Calu3 (cell line): Measurements from ENCODE around the gene GPR27. TPM values are rescaled to one million over a fixed set of nuclear protein-coding genes. Genes with fewer than 3 reads are reported as not detected.

ENCODE experiments used
- BruUV-seq: library from RNA; stranded (reverse); fragments of 400-500 nt; replicated peaks from 2 replicates; lab custom pipeline; 2021; lab: Mats Ljungman, UMichigan
- CTCF ChIA-PET: fragments of 300-600 bp; sonication (Branson Sonifier 250); formaldehyde crosslinking; loops from one replicate; lab custom pipeline; 2022; ENCODE audit warnings: antibody characterized with exemption; lab: Charles Lee
- DNase-seq: peaks from one replicate; pipeline ENCODE4 v3.0.0; 2022
- H3K27ac Mint-ChIP-seq: one replicate; pipeline ENCODE4 v1.8.0; 2022; ENCODE audit warnings: mixed read lengths; ENCODE audit not compliant: unreplicated experiment
- H3K27me3 Mint-ChIP-seq: one replicate; pipeline ENCODE4 v1.8.0; 2022; ENCODE audit warnings: mixed read lengths; ENCODE audit not compliant: unreplicated experiment
- H3K36me3 Mint-ChIP-seq: one replicate; pipeline ENCODE4 v1.8.0; 2022; ENCODE audit warnings: mild to moderate bottlenecking, moderate library complexity, mixed read lengths; ENCODE audit not compliant: insufficient read depth, unreplicated experiment
- H3K4me1 Mint-ChIP-seq: one replicate; pipeline ENCODE4 v1.8.0; 2022; ENCODE audit warnings: mild to moderate bottlenecking, low read depth, mixed read lengths; ENCODE audit not compliant: unreplicated experiment
- H3K4me3 Mint-ChIP-seq: one replicate; pipeline ENCODE4 v1.8.0; 2022; ENCODE audit warnings: mild to moderate bottlenecking, low read depth, moderate library complexity, mixed read lengths; ENCODE audit not compliant: unreplicated experiment
- H3K9me3 Mint-ChIP-seq: one replicate; pipeline ENCODE4 v1.8.0; 2022; ENCODE audit warnings: low read depth, mixed read lengths; ENCODE audit not compliant: unreplicated experiment
- intact Hi-C: fragments of 100-400 bp; cut with micrococcal nuclease; formaldehyde crosslinking; loops from one replicate; pipeline ENCODE4 v1.10.0; 2022; ENCODE audit not compliant: unreplicated experiment
- total RNA-seq: library from RNA; stranded (reverse); gene quantifications from 2 replicates; pipeline ENCODE4 v1.2.3, GENCODE V29; 2022
- TF ChIP-seq, protein P1 (sequence below): fragments of 200-600 bp; IDR thresholded peaks from one replicate; pipeline ENCODE4 v1.8.0; 2022; ENCODE audit warnings: antibody characterized with exemption; ENCODE audit not compliant: unreplicated experiment

Gene GPR27
- total RNA-seq, 1 experiment from 2014 or later, result 0.71 TPM

DNA sequence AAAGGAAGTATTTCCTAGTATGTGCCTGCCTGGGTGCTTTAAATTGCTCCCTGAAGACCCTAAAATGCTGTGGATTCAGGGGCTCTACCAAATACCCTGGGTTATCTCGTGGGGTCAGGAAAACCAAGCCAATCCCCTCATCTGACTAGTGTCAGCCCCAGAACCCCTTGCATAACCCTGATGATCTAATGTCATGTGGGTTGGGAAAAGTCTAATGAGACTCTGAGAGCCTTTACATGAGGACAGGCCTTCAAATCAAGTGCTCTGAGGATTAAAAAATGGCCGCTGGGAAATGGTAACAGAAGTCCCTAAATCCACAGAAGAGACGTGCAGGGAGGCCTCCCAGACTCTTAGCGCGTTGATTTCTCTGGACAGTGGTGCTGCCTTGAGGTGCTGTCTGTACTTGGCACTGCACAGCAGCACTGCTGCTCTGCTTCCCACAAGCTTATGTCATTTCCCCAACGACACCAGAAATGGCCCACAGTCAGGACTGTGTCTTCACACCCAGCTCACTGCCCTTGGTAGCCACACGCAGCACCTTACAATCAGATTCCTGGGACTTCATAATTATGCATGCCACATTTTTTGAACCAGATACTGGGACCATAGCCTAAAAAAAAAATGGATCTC is 45.1 kb upstream of the GPR27 start:
- CTCF ChIA-PET, result no interaction called here

DNA sequence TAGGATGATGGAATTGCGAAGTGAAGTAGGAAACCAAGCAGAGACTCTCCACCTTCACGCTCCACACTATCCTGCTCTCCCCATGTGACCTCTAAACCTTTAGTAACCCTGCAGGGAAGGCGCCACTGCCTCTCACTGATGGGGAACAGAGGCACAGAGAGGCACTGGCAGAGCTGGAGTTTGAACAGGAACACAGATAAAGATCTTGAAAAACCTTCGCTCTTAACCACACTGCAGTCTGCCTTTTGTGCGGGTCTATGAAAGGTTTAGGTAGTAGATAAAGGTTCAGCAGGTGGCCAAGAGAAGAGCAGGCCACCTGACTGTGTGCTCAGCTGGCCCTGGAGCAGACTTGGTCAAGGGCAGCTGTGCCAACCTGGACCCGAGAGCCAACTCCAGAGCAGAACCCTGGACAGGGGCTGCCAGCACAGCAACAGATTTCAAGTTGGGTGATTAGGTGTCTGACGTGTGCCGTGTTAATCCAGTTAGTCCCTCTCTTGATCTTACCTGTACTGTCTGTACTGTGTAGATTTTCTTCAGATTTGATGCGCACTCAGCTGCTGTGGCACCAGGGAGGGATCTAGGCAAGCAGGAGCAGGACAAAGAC is 43.6 kb upstream of the GPR27 start:
- DNase-seq, result no peak
- Mint-ChIP-seq H3K27ac (no peak overlapping the region), H3K4me3 (no peak overlapping the region), H3K4me1 (peaks cover 26% of the 10 kb centered on the region), H3K9me3 (no peaks in the 10 kb centered on the region), H3K27me3 (no peaks in the 10 kb centered on the region), H3K36me3 (no peaks in the 10 kb centered on the region)
- TF ChIP-seq, protein P1, sequence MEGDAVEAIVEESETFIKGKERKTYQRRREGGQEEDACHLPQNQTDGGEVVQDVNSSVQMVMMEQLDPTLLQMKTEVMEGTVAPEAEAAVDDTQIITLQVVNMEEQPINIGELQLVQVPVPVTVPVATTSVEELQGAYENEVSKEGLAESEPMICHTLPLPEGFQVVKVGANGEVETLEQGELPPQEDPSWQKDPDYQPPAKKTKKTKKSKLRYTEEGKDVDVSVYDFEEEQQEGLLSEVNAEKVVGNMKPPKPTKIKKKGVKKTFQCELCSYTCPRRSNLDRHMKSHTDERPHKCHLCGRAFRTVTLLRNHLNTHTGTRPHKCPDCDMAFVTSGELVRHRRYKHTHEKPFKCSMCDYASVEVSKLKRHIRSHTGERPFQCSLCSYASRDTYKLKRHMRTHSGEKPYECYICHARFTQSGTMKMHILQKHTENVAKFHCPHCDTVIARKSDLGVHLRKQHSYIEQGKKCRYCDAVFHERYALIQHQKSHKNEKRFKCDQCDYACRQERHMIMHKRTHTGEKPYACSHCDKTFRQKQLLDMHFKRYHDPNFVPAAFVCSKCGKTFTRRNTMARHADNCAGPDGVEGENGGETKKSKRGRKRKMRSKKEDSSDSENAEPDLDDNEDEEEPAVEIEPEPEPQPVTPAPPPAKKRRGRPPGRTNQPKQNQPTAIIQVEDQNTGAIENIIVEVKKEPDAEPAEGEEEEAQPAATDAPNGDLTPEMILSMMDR, result no peak
- BruUV-seq, result no TSS peak
- intact Hi-C loops, result no loop called here
- CTCF ChIA-PET, result interaction anchor here (0.7 kb wide), 1 partner anchor 882 kb away, joined by 4 read pairs; no protein-coding TSS in a partner anchor

More for the DNA sequence above, 45.1 kb upstream of the GPR27 start:
- H3K4me1 Mint-ChIP-seq, result peaks cover 26% of the 10 kb centered on the region
- TF ChIP-seq, protein P1, result no peak
- H3K27me3 Mint-ChIP-seq, result no peaks in the 10 kb centered on the region
- intact Hi-C loops, result no loop called here
- no peaks in the 10 kb centered on the region for H3K36me3 Mint-ChIP-seq
- peaks cover 2% of the 10 kb centered on the region for H3K9me3 Mint-ChIP-seq
- H3K27ac Mint-ChIP-seq, result no peak overlapping the region
- DNase-seq, result no peak
- no TSS peak for BruUV-seq
- no peak overlapping the region for H3K4me3 Mint-ChIP-seq

DNA sequence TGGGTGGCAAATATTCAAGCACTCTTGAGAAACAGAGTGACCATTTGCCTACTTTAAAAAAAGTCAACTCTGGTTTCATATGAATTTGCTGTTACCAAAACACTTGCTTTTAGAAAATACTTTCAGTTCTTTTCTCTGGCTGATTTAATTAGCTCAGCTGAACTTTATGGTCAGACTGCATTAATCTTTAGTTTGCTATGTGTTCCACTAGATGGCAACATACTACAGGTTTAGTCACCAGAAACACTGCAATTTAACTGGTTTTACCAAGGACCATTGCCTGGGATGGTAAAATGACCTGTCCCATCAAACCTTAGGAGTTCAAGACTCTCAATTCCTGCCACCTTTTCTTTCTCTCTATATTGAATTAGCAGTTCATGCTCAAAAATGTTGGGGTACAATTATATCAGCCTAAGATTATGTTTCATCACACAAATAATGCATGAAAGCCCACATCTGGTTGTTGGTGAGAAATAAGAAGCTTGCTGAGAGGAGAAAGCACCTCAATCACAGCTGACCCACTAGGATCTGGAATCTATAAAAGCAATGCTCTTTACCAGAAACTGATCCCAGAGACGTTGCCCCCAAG is 42.7 kb upstream of the GPR27 start:
- Mint-ChIP-seq H3K4me3 (no peak overlapping the region), H3K27ac (no peak overlapping the region), H3K36me3 (no peaks in the 10 kb centered on the region), H3K9me3 (no peaks in the 10 kb centered on the region), H3K4me1 (peaks cover 26% of the 10 kb centered on the region), H3K27me3 (no peaks in the 10 kb centered on the region)
- TF ChIP-seq, protein P1, result no peak
- no peak for DNase-seq
- BruUV-seq, result no TSS peak
- intact Hi-C loops, result loop anchor here (1.0 kb wide), 1 partner anchor 148 kb away; no protein-coding TSS in a partner anchor
- CTCF ChIA-PET, result interaction anchor here (1.0 to 1.4 kb wide), 4 partner anchors 9 to 165 kb away, joined by 3 to 8 read pairs (median 6); no protein-coding TSS in a partner anchor

DNA sequence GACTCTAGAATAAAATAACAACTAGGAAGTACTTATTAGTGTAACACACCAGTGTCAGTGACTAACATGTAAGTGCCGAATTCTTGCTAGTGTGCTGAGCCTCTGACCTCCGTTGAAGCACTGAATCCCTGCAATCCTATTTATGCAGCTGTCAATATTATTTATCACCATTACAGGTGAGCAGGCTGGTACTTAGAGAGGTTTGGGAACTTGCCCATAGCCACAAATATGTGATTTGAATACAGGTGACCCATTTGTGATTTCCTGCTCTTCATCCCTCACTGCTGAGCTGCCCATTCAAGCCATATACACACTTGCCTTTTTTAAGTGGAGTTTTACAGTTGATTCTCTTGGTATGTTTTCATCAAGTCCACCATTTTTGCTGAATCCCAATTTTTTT is 40.6 kb upstream of the GPR27 start:
- H3K27me3 Mint-ChIP-seq, result no peaks in the 10 kb centered on the region
- BruUV-seq, result no TSS peak
- intact Hi-C loops, result no loop called here
- TF ChIP-seq, protein P1, result no peak
- peak; percentile 30 for DNase-seq
- no peak overlapping the region for H3K4me3 Mint-ChIP-seq
- no peaks in the 10 kb centered on the region for H3K9me3 Mint-ChIP-seq
- H3K4me1 Mint-ChIP-seq, result peaks cover 16% of the 10 kb centered on the region
- CTCF ChIA-PET, result interaction anchor here (1.2 to 1.3 kb wide), 2 partner anchors 11 to 18 kb away, joined by 3 to 5 read pairs; no protein-coding TSS in a partner anchor
- H3K36me3 Mint-ChIP-seq, result no peaks in the 10 kb centered on the region
- no peak overlapping the region for H3K27ac Mint-ChIP-seq
